Astrocyte (in vitro differentiated cells and primary cell): ENCODE data around the gene OS9.

Experiments used
- CTCF ChIP-seq: IDR thresholded peaks from 2 replicates; pipeline ENCODE4 v1.5.1; 2011; ENCODE audit warnings: low read depth, mild to moderate bottlenecking, inconsistent platforms, low read length, moderate library complexity; ENCODE audit not compliant: insufficient read depth
- EZH2 ChIP-seq: IDR thresholded peaks from 2 replicates; pipeline ENCODE4 v1.6.1; 2012; ENCODE audit warnings: mild to moderate bottlenecking, low read length, inconsistent platforms; ENCODE audit not compliant: insufficient read depth

GRCh38 chr12:57700317-57700716 is 6.4 kb downstream of the OS9 start:
- TF ChIP-seq CTCF (no peak), EZH2 (no peak)
